ENCODE data around the gene OASL. TPM values are rescaled to one million over a fixed set of nuclear protein-coding genes. Genes with fewer than 3 reads are reported as not detected.

OASL gene
- total RNA-seq (10 to 100 TPM in 1 of 2 donors, under 1 TPM in 1; 0.60 to 11.1 TPM), polyA plus RNA-seq (10 to 100 TPM in 1 of 2 donors, 1 to 10 TPM in 1; 7.8 to 10.5 TPM)
- long read RNA-seq, donor 1: 0 reads
- long read RNA-seq, donor 2: 0 reads
- long read RNA-seq, donor 3: 0 reads
- long read RNA-seq, donor 4: 0 reads
- long read RNA-seq, donor 5: 0 reads

GRCh38 chr12:121038861-121039668 is at the start of gene OASL:
Gene OASL (minus strand): TSS chr12:121039246. CDS start chr12:121038971, 275 bp downstream.
- Histone ChIP-seq H3K27me3 (ENCODE audit: control insufficient read depth in 3 of 3, insufficient read depth in 3 of 3, low read length in 2 of 3) (no peaks in the 10 kb centered on the region), H3K4me1 (ENCODE audit: control insufficient read depth in 5 of 5, insufficient read depth in 5 of 5, low read length in 5 of 5) (peaks cover 0 to 13% (median 0%) of the 10 kb centered on the region in 5 donors), H3K27ac (ENCODE audit: low read depth in 1 of 2, low read length in 1 of 2) (peak within 1 kb of the TSS in 1 of 2 donors; percentile 66), H3K9ac (ENCODE audit: insufficient read depth in 1 of 2, low read length in 2 of 2) (no peak within 1 kb of the TSS), H3K36me3 (ENCODE audit: control insufficient read depth in 4 of 4, insufficient read depth in 4 of 4, low read length in 4 of 4) (no peaks in the 10 kb centered on the region), H3K9me3 (ENCODE audit: control insufficient read depth in 4 of 4, insufficient read depth in 3 of 4, low read length in 3 of 4) (no peaks in the 10 kb centered on the region), H3K4me3 (peak within 1 kb of the TSS; percentile 76)
- TF ChIP-seq CTCF (IDR thresholded peaks at IDR 0.05; ENCODE audit: control extremely low read depth, extremely low read depth): no peak
- ATAC-seq (ENCODE audit: insufficient read depth, low FRiP score): peak; percentile 56
- 18 to 19% methylated on average over 13 of the region's 13 CpGs for WGBS, 2 donors
- DNase-seq: peak in 2 of 3 donors; percentile 24 to 32

GRCh38 chr12:121088195-121088585 is 49.1 kb upstream of the OASL start:
- H3K9ac ChIP-seq (ENCODE audit: insufficient read depth in 1 of 2, low read length in 2 of 2): no peak overlapping the region
- no peak for DNase-seq
- no peaks in the 10 kb centered on the region for H3K9me3 ChIP-seq (ENCODE audit: control insufficient read depth in 4 of 4, insufficient read depth in 3 of 4, low read length in 3 of 4)
- no peak for ATAC-seq (ENCODE audit: insufficient read depth, low FRiP score)
- no peak for TF ChIP-seq CTCF (IDR thresholded peaks at IDR 0.05; ENCODE audit: control extremely low read depth, extremely low read depth)
- H3K36me3 ChIP-seq (ENCODE audit: control insufficient read depth in 4 of 4, insufficient read depth in 4 of 4, low read length in 4 of 4): no peaks in the 10 kb centered on the region
- H3K27ac ChIP-seq (ENCODE audit: low read depth in 1 of 2, low read length in 1 of 2): no peak overlapping the region
- WGBS, 2 donors: 89 to 92% methylated on average over 6 of the region's 6 CpGs
- peaks cover 0 to 4% (median 0%) of the 10 kb centered on the region in 5 donors for H3K4me1 ChIP-seq (ENCODE audit: control insufficient read depth in 5 of 5, insufficient read depth in 5 of 5, low read length in 5 of 5)
- no peak overlapping the region for H3K4me3 ChIP-seq
- no peaks in the 10 kb centered on the region for H3K27me3 ChIP-seq (ENCODE audit: control insufficient read depth in 3 of 3, insufficient read depth in 3 of 3, low read length in 2 of 3)

- DNase-seq (no peak), ATAC-seq (ENCODE audit: insufficient read depth, low FRiP score) (no peak)
- Histone ChIP-seq H3K4me1 (ENCODE audit: control insufficient read depth in 5 of 5, insufficient read depth in 5 of 5, low read length in 5 of 5) (peaks cover 0 to 4% (median 0%) of the 10 kb centered on the region in 5 donors), H3K9me3 (ENCODE audit: control insufficient read depth in 4 of 4, insufficient read depth in 3 of 4, low read length in 3 of 4) (no peaks in the 10 kb centered on the region), H3K27ac (ENCODE audit: low read depth in 1 of 2, low read length in 1 of 2) (no peak overlapping the region), H3K27me3 (ENCODE audit: control insufficient read depth in 3 of 3, insufficient read depth in 3 of 3, low read length in 2 of 3) (no peaks in the 10 kb centered on the region), H3K9ac (ENCODE audit: insufficient read depth in 1 of 2, low read length in 2 of 2) (no peak overlapping the region), H3K36me3 (ENCODE audit: control insufficient read depth in 4 of 4, insufficient read depth in 4 of 4, low read length in 4 of 4) (no peaks in the 10 kb centered on the region), H3K4me3 (no peak overlapping the region)
- WGBS, 2 donors: 65 to 68% methylated on average over 11 of the region's 11 CpGs
- no peak for TF ChIP-seq CTCF (IDR thresholded peaks at IDR 0.05; ENCODE audit: control extremely low read depth, extremely low read depth)
These were observed 48.6 kb upstream of the OASL start for GRCh38 chr12:121087467-121088194.
